Measurements from ENCODE around the gene FOXO3. TPM values are rescaled to one million over a fixed set of nuclear protein-coding genes. Genes with fewer than 3 reads are reported as not detected.
A peak's percentile ranks its signal among the peaks of the same experiment; 100 is the strongest.

FOXO3 gene
- total and polyA plus RNA-seq, 2 donors from 2014 or later: 9.4 to 76.1 TPM

DNA sequence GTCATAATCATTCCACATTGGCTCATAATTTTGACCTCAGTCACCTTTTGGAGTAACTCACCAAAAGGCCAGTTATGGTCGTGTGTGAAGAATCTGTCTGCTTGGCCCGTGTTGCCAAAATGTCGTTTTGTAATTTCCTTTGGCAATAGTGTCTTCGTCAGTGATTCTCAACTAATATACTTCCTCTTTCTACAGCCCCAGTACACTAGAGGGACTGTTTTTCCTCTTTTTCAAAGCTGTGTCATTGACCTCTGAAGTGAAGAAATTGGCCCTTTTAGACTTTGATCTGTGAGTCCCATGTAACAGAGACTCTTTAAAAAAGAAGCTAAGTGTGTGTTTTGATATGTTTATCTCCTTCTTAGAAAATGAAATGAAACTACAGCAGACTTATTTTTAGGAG lies 5.2 kb downstream of the FOXO3 start:
- DNase-seq (peak in 1 of 5 donors; percentile 65), FAIRE-seq (peak; percentile 88)
- intact Hi-C loops (cut with DNase I): no loop called here
- Histone ChIP-seq H3K4me3 (ENCODE audit: low read length in 3 of 3) (peak overlapping the region in 1 of 3 donors; percentile 11), H3K4me1 (ENCODE audit: control insufficient read depth in 2 of 3, insufficient read depth in 2 of 3, low read depth in 1 of 3, low read length in 3 of 3) (peaks cover 0 to 27% (median 16%) of the 10 kb centered on the region in 3 donors), H3K27me3 (ENCODE audit: control insufficient read depth, insufficient read depth, low read length) (no peaks in the 10 kb centered on the region), H3K27ac (ENCODE audit: low read depth in 2 of 2, low read length in 2 of 2) (peak overlapping the region; percentile 63 to 85), H3K9ac (ENCODE audit: low read length in 3 of 3) (peak overlapping the region in 1 of 3 donors; percentile 12), H3K9me3 (ENCODE audit: control insufficient read depth in 2 of 3, insufficient read depth in 1 of 3, low read length in 3 of 3) (no peaks in the 10 kb centered on the region), H3K36me3 (ENCODE audit: control insufficient read depth in 2 of 3, insufficient read depth in 3 of 3, low read length in 3 of 3) (peaks cover 0 to 21% (median 12%) of the 10 kb centered on the region in 3 donors)
- TF ChIP-seq, protein P1, sequence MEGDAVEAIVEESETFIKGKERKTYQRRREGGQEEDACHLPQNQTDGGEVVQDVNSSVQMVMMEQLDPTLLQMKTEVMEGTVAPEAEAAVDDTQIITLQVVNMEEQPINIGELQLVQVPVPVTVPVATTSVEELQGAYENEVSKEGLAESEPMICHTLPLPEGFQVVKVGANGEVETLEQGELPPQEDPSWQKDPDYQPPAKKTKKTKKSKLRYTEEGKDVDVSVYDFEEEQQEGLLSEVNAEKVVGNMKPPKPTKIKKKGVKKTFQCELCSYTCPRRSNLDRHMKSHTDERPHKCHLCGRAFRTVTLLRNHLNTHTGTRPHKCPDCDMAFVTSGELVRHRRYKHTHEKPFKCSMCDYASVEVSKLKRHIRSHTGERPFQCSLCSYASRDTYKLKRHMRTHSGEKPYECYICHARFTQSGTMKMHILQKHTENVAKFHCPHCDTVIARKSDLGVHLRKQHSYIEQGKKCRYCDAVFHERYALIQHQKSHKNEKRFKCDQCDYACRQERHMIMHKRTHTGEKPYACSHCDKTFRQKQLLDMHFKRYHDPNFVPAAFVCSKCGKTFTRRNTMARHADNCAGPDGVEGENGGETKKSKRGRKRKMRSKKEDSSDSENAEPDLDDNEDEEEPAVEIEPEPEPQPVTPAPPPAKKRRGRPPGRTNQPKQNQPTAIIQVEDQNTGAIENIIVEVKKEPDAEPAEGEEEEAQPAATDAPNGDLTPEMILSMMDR (IDR thresholded peaks at IDR 0.05; ENCODE audit: borderline replicate concordance, extremely low read depth, insufficient read depth): peak; percentile 46

DNA sequence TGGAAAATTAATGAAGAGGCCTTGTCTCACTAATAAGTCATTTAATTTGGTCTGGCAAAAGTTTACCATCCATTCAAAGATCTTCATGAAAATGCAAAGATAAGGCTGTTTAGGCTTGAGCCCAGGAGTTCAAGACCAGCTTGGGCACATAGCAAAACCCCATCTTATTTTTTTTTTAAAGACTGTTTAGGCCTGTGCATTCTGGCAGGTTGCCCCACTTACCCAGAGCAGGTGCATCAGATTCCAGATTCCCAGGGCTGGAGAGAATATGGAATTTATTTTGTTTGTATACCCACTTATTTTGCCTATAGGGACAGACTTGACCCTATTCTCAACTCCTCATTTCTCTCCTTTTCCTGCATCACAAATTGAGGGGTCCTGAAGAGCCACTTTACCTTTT lies 5.7 kb downstream of the FOXO3 start:
- Histone ChIP-seq H3K27me3 (ENCODE audit: control insufficient read depth, insufficient read depth, low read length) (no peaks in the 10 kb centered on the region), H3K36me3 (ENCODE audit: control insufficient read depth in 2 of 3, insufficient read depth in 3 of 3, low read length in 3 of 3) (peaks cover 0 to 24% (median 17%) of the 10 kb centered on the region in 3 donors), H3K9ac (ENCODE audit: low read length in 3 of 3) (peak overlapping the region in 1 of 3 donors; percentile 12), H3K4me3 (ENCODE audit: low read length in 3 of 3) (peak overlapping the region in 1 of 3 donors; percentile 11), H3K27ac (ENCODE audit: low read depth in 2 of 2, low read length in 2 of 2) (peak overlapping the region; percentile 29 to 63), H3K4me1 (ENCODE audit: control insufficient read depth in 2 of 3, insufficient read depth in 2 of 3, low read depth in 1 of 3, low read length in 3 of 3) (peaks cover 0 to 27% (median 18%) of the 10 kb centered on the region in 3 donors), H3K9me3 (ENCODE audit: control insufficient read depth in 2 of 3, insufficient read depth in 1 of 3, low read length in 3 of 3) (no peaks in the 10 kb centered on the region)
- DNase-seq: no peak
- no peak for FAIRE-seq
- TF ChIP-seq, protein P1 (IDR thresholded peaks at IDR 0.05; ENCODE audit: borderline replicate concordance, extremely low read depth, insufficient read depth): no peak
- intact Hi-C loops (cut with DNase I): no loop called here

GRCh38 chr6:108568101-108568500 lies 7.4 kb downstream of the FOXO3 start:
- TF ChIP-seq, protein P1 (IDR thresholded peaks at IDR 0.05; ENCODE audit: borderline replicate concordance, extremely low read depth, insufficient read depth): no peak
- Histone ChIP-seq H3K4me3 (ENCODE audit: low read length in 3 of 3) (no peak overlapping the region), H3K27ac (ENCODE audit: low read depth in 2 of 2, low read length in 2 of 2) (no peak overlapping the region), H3K27me3 (ENCODE audit: control insufficient read depth, insufficient read depth, low read length) (no peaks in the 10 kb centered on the region), H3K9ac (ENCODE audit: low read length in 3 of 3) (no peak overlapping the region), H3K4me1 (ENCODE audit: control insufficient read depth in 2 of 3, insufficient read depth in 2 of 3, low read depth in 1 of 3, low read length in 3 of 3) (peaks cover 0 to 22% (median 18%) of the 10 kb centered on the region in 3 donors), H3K9me3 (ENCODE audit: control insufficient read depth in 2 of 3, insufficient read depth in 1 of 3, low read length in 3 of 3) (no peaks in the 10 kb centered on the region), H3K36me3 (ENCODE audit: control insufficient read depth in 2 of 3, insufficient read depth in 3 of 3, low read length in 3 of 3) (peaks cover 0 to 30% (median 24%) of the 10 kb centered on the region in 3 donors)
- DNase-seq: no peak
- no peak for FAIRE-seq
- intact Hi-C loops (cut with DNase I): no loop called here
